HepG2 (cell line): ENCODE measurements around the gene C20orf144. TPM values are rescaled to one million over a fixed set of nuclear protein-coding genes. Genes with fewer than 3 reads are reported as not detected.
A peak's percentile ranks its signal among the peaks of the same experiment; 100 is the strongest.

Experiments
- JARID2 ChIP-seq: sonication (generic); formaldehyde crosslinking; IDR thresholded peaks from 2 replicates; pipeline ENCODE4 v1.8.1; 2023; ENCODE audit warnings: missing genetic modification reagents, inconsistent platforms; ENCODE audit not compliant: insufficient replicate concordance
- KLF15 ChIP-seq: sonication (generic); formaldehyde crosslinking; IDR thresholded peaks from 2 replicates; pipeline ENCODE4 v1.8.1; 2023; ENCODE audit warnings: borderline replicate concordance, mild to moderate bottlenecking, inconsistent platforms, missing genetic modification reagents, mixed read lengths
- NFIC ChIP-seq: IDR thresholded peaks from 2 replicates; pipeline ENCODE4 v1.6.1; 2012; ENCODE audit warnings: mild to moderate bottlenecking, low read length, inconsistent platforms
- SIN3A ChIP-seq: IDR thresholded peaks from 2 replicates; pipeline ENCODE4 v1.6.1; 2011; ENCODE audit warnings: low read depth, mild to moderate bottlenecking, control low read depth, low read length, borderline replicate concordance
- SMARCE1 ChIP-seq: fragments of 450-650 bp; IDR thresholded peaks from 2 replicates; pipeline ENCODE4 v1.6.1; 2017; ENCODE audit warnings: borderline replicate concordance
- SOX13 ChIP-seq, 3 experiments: fragments of 450-650 bp in 1 of 3; sonication (generic) in 1 of 3; formaldehyde crosslinking in 1 of 3; IDR thresholded peaks in 2 of 3; conservative IDR thresholded peaks in 1 of 3; 2 replicates each; pipeline versions ENCODE4 v1.5.0 to v1.6.1; 2016 to 2020; ENCODE audit warnings: antibody characterized with exemption in 1 of 3, mild to moderate bottlenecking in 1 of 3, missing compliant biosample characterization in 1 of 3, missing genetic modification reagents in 1 of 3, moderate library complexity in 1 of 3
- SPEN ChIP-seq: sonication (generic); formaldehyde crosslinking; IDR thresholded peaks from 2 replicates; pipeline ENCODE4 v1.5.1; 2020; ENCODE audit warnings: low read depth, mild to moderate bottlenecking, missing genetic modification reagents
- ZBTB21 ChIP-seq: sonication (generic); formaldehyde crosslinking; IDR thresholded peaks from 2 replicates; pipeline ENCODE4 v1.4.0; 2020; ENCODE audit warnings: missing genetic modification reagents
- ZNF556 ChIP-seq: sonication (generic); formaldehyde crosslinking; IDR thresholded peaks from 2 replicates; pipeline ENCODE4 v1.4.0; 2020; ENCODE audit warnings: mild to moderate bottlenecking, missing genetic modification reagents, borderline replicate concordance
- ZNF781 ChIP-seq: sonication (generic); formaldehyde crosslinking; IDR thresholded peaks from 2 replicates; pipeline ENCODE4 v1.5.1; 2020; ENCODE audit warnings: borderline replicate concordance, mild to moderate bottlenecking, missing genetic modification reagents; ENCODE audit errors: not compliant biosample characterization
- polyA plus RNA-seq, 8 experiments: library from polyadenylated mRNA; depleted of rRNA in 3 of 8; stranded (reverse) in 7 of 8; unstranded in 1 of 8; fragments of >200 nt; fragmentation: Illumina TruSeq in 4 of 8; extraction: Trizol in 4 of 8; gene quantifications; 2 replicates each; pipeline versions ENCODE4 v1.2.1 to v1.2.3, GENCODE V29; 2011 to 2016; ENCODE audit warnings: low read depth in 4 of 8, missing spikeins in 1 of 8, mixed read lengths in 1 of 8; ENCODE audit not compliant: insufficient read depth in 1 of 8
- total RNA-seq, 5 experiments: library from RNA; depleted of rRNA; stranded (reverse); fragments of >200 nt; fragmentation: Illumina TruSeq; extraction: Trizol; gene quantifications; 2 replicates each; pipeline ENCODE4 v1.2.3, GENCODE V29; 2016; ENCODE audit warnings: low read depth in 1 of 5
- TF ChIP-seq, protein P1 (sequence below): sonication (generic); formaldehyde crosslinking; IDR thresholded peaks from 2 replicates; pipeline ENCODE4 v1.8.1; 2022; ENCODE audit warnings: mild to moderate bottlenecking, missing genetic modification reagents
- TF ChIP-seq, protein P2 (sequence below): sonication (generic); formaldehyde crosslinking; IDR thresholded peaks from 2 replicates; pipeline ENCODE4 v1.4.0; 2020; ENCODE audit warnings: missing genetic modification reagents, mild to moderate bottlenecking, borderline replicate concordance
- TF ChIP-seq, protein P3 (sequence below): sonication (generic); IDR thresholded peaks from 2 replicates; pipeline ENCODE4 v1.6.1; 2016; ENCODE audit warnings: low read depth, borderline replicate concordance
- TF ChIP-seq, protein P4 (sequence below): sonication (generic); formaldehyde crosslinking; IDR thresholded peaks from 2 replicates; pipeline ENCODE4 v1.4.0; 2020; ENCODE audit warnings: missing genetic modification reagents
- TF ChIP-seq, protein P5 (sequence below): sonication (generic); formaldehyde crosslinking; IDR thresholded peaks from 2 replicates; pipeline ENCODE4 v1.5.0; 2020; ENCODE audit warnings: missing genetic modification reagents

Gene C20orf144
- total and polyA plus RNA-seq, 2 of the 13 experiments (the other 11 are each of a cell fraction or from before 2014, with no cell fraction given): 0.09 to 0.16 TPM

DNA sequence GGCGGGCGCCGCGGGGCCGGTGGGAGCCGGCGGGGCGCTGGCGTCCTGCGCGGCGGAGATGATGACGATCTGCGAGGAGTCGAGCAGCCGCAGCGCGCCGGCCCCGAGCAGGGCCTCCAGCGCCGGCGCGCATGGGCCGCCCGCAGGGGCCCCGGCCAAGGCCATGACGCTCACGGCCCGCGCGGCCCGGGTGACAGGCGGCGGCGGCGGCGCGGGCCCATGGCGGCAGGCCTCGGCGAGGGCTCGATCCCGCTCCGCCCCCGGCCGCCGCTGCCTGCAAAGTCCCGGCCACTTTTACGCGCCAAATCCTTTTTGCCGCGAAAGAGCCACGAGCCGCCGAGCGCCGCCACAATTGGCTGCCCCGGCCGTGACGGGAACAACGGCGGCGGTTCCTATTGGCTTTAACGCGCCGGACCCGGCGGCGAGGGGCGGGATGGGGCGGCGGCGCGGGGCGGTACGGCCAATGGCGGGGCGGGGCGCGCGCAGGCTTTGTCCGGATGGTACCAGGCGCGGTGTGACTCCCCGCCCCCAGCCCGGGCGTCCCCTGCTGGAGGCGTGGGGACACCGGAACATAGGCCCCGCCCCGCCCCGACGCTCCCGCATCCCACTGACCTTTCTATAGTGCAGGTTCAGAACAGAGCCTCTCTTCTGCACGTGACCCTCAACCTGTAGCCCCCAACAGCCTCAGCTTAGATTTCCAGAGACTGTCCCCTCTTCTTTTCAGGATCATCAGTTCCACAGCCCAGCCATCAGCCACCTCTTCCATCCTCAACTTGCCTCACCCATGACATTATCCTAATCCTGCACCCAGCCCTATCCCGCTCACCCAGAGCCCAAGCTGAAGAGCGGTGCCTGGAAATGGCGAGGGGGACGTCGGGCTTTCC, 24.2 kb downstream of the C20orf144 start, which contains the start of gene E2F1 (continued):
- TF ChIP-seq, protein P1, sequence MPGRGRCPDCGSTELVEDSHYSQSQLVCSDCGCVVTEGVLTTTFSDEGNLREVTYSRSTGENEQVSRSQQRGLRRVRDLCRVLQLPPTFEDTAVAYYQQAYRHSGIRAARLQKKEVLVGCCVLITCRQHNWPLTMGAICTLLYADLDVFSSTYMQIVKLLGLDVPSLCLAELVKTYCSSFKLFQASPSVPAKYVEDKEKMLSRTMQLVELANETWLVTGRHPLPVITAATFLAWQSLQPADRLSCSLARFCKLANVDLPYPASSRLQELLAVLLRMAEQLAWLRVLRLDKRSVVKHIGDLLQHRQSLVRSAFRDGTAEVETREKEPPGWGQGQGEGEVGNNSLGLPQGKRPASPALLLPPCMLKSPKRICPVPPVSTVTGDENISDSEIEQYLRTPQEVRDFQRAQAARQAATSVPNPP (CRISPR knock-in tag): peak; percentile 95
- TF ChIP-seq ZNF781 (CRISPR knock-in tag): peak; percentile 44
- TF ChIP-seq, protein P2, sequence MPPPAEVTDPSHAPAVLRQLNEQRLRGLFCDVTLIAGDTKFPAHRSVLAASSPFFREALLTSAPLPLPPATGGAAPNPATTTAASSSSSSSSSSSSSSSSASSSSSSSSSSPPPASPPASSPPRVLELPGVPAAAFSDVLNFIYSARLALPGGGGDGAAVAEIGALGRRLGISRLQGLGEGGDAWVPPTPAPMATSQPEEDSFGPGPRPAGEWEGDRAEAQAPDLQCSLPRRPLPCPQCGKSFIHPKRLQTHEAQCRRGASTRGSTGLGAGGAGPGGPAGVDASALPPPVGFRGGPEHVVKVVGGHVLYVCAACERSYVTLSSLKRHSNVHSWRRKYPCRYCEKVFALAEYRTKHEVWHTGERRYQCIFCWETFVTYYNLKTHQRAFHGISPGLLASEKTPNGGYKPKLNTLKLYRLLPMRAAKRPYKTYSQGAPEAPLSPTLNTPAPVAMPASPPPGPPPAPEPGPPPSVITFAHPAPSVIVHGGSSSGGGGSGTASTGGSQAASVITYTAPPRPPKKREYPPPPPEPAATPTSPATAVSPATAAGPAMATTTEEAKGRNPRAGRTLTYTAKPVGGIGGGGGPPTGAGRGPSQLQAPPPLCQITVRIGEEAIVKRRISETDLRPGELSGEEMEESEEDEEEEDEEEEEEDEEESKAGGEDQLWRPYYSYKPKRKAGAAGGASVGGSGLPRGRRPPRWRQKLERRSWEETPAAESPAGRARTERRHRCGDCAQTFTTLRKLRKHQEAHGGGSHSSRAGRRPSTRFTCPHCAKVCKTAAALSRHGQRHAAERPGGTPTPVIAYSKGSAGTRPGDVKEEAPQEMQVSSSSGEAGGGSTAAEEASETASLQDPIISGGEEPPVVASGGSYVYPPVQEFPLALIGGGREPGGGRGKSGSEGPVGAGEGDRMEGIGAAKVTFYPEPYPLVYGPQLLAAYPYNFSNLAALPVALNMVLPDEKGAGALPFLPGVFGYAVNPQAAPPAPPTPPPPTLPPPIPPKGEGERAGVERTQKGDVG: peak; percentile 83; the same call in 1 of the 2 replicates
- peak; percentile 68; the same call in 1 of the 2 replicates for TF ChIP-seq KLF15 (CRISPR knock-in tag)
- TF ChIP-seq, protein P3, sequence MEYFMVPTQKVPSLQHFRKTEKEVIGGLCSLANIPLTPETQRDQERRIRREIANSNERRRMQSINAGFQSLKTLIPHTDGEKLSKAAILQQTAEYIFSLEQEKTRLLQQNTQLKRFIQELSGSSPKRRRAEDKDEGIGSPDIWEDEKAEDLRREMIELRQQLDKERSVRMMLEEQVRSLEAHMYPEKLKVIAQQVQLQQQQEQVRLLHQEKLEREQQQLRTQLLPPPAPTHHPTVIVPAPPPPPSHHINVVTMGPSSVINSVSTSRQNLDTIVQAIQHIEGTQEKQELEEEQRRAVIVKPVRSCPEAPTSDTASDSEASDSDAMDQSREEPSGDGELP: no peak
- peak; percentile 75 for TF ChIP-seq SPEN (CRISPR knock-in tag)
- no peak for TF ChIP-seq SMARCE1
- TF ChIP-seq, protein P4, sequence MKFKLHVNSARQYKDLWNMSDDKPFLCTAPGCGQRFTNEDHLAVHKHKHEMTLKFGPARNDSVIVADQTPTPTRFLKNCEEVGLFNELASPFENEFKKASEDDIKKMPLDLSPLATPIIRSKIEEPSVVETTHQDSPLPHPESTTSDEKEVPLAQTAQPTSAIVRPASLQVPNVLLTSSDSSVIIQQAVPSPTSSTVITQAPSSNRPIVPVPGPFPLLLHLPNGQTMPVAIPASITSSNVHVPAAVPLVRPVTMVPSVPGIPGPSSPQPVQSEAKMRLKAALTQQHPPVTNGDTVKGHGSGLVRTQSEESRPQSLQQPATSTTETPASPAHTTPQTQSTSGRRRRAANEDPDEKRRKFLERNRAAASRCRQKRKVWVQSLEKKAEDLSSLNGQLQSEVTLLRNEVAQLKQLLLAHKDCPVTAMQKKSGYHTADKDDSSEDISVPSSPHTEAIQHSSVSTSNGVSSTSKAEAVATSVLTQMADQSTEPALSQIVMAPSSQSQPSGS (CRISPR knock-in tag): peak; percentile 55; the same call in 1 of the 2 replicates
- TF ChIP-seq SIN3A: peak; percentile 97
- peak; percentile 40 for TF ChIP-seq JARID2
- 0 out of 2 replicates have a peak, but pooled peaks have one; percentile 53 for TF ChIP-seq ZNF556 (CRISPR knock-in tag)
- no peak for TF ChIP-seq NFIC
- no peak; the same call in 1 of the 2 replicates for TF ChIP-seq SOX13 (IDR thresholded peaks at IDR 0.05)
- peak in 1 of 2 experiments; percentile 50; a peak in 1 of 4 replicates for TF ChIP-seq SOX13 (CRISPR knock-in tag; conservative IDR thresholded peaks at IDR 0.05 in 1 of 2, IDR thresholded peaks at IDR 0.05 in 1 of 2)
- TF ChIP-seq, protein P5, sequence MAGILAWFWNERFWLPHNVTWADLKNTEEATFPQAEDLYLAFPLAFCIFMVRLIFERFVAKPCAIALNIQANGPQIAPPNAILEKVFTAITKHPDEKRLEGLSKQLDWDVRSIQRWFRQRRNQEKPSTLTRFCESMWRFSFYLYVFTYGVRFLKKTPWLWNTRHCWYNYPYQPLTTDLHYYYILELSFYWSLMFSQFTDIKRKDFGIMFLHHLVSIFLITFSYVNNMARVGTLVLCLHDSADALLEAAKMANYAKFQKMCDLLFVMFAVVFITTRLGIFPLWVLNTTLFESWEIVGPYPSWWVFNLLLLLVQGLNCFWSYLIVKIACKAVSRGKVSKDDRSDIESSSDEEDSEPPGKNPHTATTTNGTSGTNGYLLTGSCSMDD (CRISPR knock-in tag): no peak
- TF ChIP-seq ZBTB21 (CRISPR knock-in tag): 0 out of 2 replicates have a peak, but pooled peaks have one; percentile 24
